OCI-LY1 (cell line): ENCODE measurements around the gene RAP1B.

Source experiments
- CTCF ChIP-seq: fragments of 200-600 bp; sonication (generic), shearing (Covaris generic); IDR thresholded peaks from 2 replicates; pipeline ENCODE4 v1.5.1; 2017; ENCODE audit warnings: mild to moderate bottlenecking, antibody characterized with exemption, low read length, moderate library complexity, mixed read lengths
- EZH2 ChIP-seq: fragments of 200-600 bp; sonication (generic), shearing (Covaris generic); IDR thresholded peaks from 2 replicates; pipeline ENCODE4 v1.8.0; 2017; ENCODE audit warnings: borderline replicate concordance, mixed run types, mild to moderate bottlenecking, antibody characterized with exemption, low read length, moderate library complexity, mixed read lengths

GRCh38 chr12:68610370-68611093, at the start of gene RAP1B:
- TF ChIP-seq CTCF (no peak), EZH2 (no peak)
